Measurements from ENCODE around the gene OR51B2. TPM values are rescaled to one million over a fixed set of nuclear protein-coding genes. Genes with fewer than 3 reads are reported as not detected.

Gene OR51B2
- total and polyA plus RNA-seq, 2 of the 13 experiments (the other 11 are each of a cell fraction or from before 2014, with no cell fraction given) = not detected

DNA sequence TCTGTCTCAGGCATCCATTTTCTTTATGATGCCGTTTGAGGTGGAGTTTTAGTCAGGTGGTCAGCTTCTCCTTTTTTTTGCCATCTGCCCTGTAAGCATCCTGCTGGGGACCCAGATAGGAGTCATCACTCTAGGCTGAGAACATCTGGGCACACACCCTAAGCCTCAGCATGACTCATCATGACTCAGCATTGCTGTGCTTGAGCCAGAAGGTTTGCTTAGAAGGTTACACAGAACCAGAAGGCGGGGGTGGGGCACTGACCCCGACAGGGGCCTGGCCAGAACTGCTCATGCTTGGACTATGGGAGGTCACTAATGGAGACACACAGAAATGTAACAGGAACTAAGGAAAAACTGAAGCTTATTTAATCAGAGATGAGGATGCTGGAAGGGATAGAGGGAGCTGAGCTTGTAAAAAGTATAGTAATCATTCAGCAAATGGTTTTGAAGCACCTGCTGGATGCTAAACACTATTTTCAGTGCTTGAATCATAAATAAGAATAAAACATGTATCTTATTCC is 43.5 kb downstream of the OR51B2 start (continued):
- TF ChIP-seq, protein P1, sequence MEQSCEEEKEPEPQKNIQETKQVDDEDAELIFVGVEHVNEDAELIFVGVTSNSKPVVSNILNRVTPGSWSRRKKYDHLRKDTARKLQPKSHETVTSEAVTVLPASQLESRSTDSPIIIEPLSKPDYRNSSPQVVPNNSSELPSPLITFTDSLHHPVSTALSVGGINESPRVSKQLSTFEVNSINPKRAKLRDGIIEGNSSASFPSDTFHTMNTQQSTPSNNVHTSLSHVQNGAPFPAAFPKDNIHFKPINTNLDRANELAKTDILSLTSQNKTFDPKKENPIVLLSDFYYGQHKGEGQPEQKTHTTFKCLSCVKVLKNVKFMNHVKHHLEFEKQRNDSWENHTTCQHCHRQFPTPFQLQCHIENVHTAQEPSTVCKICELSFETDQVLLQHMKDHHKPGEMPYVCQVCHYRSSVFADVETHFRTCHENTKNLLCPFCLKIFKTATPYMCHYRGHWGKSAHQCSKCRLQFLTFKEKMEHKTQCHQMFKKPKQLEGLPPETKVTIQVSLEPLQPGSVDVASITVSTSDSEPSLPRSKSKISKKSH (CRISPR knock-in tag; IDR thresholded peaks at IDR 0.05; ENCODE audit: borderline replicate concordance) = no peak
- no peak for TF ChIP-seq MTA1 (CRISPR knock-in tag; IDR thresholded peaks at IDR 0.05; ENCODE audit: borderline replicate concordance)
- TF ChIP-seq, protein P2, sequence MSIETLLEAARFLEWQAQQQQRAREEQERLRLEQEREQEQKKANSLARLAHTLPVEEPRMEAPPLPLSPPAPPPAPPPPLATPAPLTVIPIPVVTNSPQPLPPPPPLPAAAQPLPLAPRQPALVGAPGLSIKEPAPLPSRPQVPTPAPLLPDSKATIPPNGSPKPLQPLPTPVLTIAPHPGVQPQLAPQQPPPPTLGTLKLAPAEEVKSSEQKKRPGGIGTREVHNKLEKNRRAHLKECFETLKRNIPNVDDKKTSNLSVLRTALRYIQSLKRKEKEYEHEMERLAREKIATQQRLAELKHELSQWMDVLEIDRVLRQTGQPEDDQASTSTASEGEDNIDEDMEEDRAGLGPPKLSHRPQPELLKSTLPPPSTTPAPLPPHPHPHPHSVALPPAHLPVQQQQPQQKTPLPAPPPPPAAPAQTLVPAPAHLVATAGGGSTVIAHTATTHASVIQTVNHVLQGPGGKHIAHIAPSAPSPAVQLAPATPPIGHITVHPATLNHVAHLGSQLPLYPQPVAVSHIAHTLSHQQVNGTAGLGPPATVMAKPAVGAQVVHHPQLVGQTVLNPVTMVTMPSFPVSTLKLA (IDR thresholded peaks at IDR 0.05) = no peak

- no peaks in the 10 kb centered on the region for H4K20me1 ChIP-seq (ENCODE audit: insufficient read depth, low read length)
- H3K9me3 ChIP-seq (ENCODE audit: low read length) = no peaks in the 10 kb centered on the region
- H3K27me3 ChIP-seq (ENCODE audit: control insufficient read depth in 1 of 2, insufficient read depth in 2 of 2, low read length in 2 of 2) = no peaks in the 10 kb centered on the region
- no peak overlapping the region for H3K9ac ChIP-seq (ENCODE audit: insufficient read depth, low read depth, low read length)
- no peak for DNase-seq (ENCODE audit: low spot score)
- POLR2A ChIA-PET = no interaction called here
- FAIRE-seq = no peak
- H2AFZ ChIP-seq (ENCODE audit: low read length) = no peak overlapping the region
- ATAC-seq = no peak
- H3K27ac ChIP-seq (ENCODE audit: extremely low read length, insufficient read depth, low read length) = no peak overlapping the region
- H3K4me1 ChIP-seq (ENCODE audit: insufficient read depth, low read length) = no peaks in the 10 kb centered on the region
- no peaks in the 10 kb centered on the region for H3K79me2 ChIP-seq (ENCODE audit: insufficient read depth, low read length)
- H3K36me3 ChIP-seq (replicated peaks in 1 of 2; ENCODE audit: control insufficient read depth in 1 of 2, insufficient read depth in 2 of 2, low read length in 2 of 2) = no peaks in the 10 kb centered on the region
- no TSS peak for BruUV-seq (replicated peaks)
- in situ Hi-C loops (cut with HindIII; ENCODE audit: extremely low pct_ligation_motif_present, low pct_unique_long_range_greater_than_20kb) (no loop called here), intact Hi-C loops (cut with micrococcal nuclease; ENCODE audit: unreplicated experiment) (no loop called here)
- H3K4me2 ChIP-seq (ENCODE audit: low read depth, low read length) = no peak overlapping the region
- CTCF ChIA-PET (ENCODE audit: low intra/inter-chr PET ratio, low total read pairs) = no interaction called here
- no peak overlapping the region for H3K4me3 ChIP-seq (replicated peaks in 1 of 3; ENCODE audit: insufficient read depth in 1 of 3, low read depth in 2 of 3, low read length in 3 of 3)
- WGBS (ENCODE audit: low lambda C conversion rate) = 21% methylated on average over 4 of the region's 4 CpGs
- TF ChIP-seq MXD4 (CRISPR knock-in tag; IDR thresholded peaks at IDR 0.05) (no peak), SP1 (IDR thresholded peaks at IDR 0.05) (no peak), SP1 (CRISPR knock-in tag; IDR thresholded peaks at IDR 0.05) (no peak), RELA (CRISPR knock-in tag; IDR thresholded peaks at IDR 0.05) (no peak), ZNF670 (CRISPR knock-in tag; IDR thresholded peaks at IDR 0.05; ENCODE audit: borderline replicate concordance) (no peak), HDAC6 (IDR thresholded peaks at IDR 0.05; ENCODE audit: low read depth, low read length) (no peak), ZNF75D (CRISPR knock-in tag; IDR thresholded peaks at IDR 0.05; ENCODE audit: borderline replicate concordance) (no peak), RBFOX2 (IDR thresholded peaks at IDR 0.05; ENCODE audit: low read depth, low read length) (no peak), ZNF878 (CRISPR knock-in tag; IDR thresholded peaks at IDR 0.05) (no peak), ZNF598 (CRISPR knock-in tag; IDR thresholded peaks at IDR 0.05; ENCODE audit: borderline replicate concordance) (no peak), MLLT10 (CRISPR knock-in tag; IDR thresholded peaks at IDR 0.05) (no peak), KLF11 (CRISPR knock-in tag; IDR thresholded peaks at IDR 0.05) (no peak), TSC22D2 (CRISPR knock-in tag; IDR thresholded peaks at IDR 0.05; ENCODE audit: borderline replicate concordance) (no peak), NFRKB (IDR thresholded peaks at IDR 0.05) (no peak)
- TF ChIP-seq, protein P3, sequence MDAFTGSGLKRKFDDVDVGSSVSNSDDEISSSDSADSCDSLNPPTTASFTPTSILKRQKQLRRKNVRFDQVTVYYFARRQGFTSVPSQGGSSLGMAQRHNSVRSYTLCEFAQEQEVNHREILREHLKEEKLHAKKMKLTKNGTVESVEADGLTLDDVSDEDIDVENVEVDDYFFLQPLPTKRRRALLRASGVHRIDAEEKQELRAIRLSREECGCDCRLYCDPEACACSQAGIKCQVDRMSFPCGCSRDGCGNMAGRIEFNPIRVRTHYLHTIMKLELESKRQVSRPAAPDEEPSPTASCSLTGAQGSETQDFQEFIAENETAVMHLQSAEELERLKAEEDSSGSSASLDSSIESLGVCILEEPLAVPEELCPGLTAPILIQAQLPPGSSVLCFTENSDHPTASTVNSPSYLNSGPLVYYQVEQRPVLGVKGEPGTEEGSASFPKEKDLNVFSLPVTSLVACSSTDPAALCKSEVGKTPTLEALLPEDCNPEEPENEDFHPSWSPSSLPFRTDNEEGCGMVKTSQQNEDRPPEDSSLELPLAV (CRISPR knock-in tag; conservative IDR thresholded peaks at IDR 0.05; ENCODE audit: low read depth) = no peak
- TF ChIP-seq, protein P4, sequence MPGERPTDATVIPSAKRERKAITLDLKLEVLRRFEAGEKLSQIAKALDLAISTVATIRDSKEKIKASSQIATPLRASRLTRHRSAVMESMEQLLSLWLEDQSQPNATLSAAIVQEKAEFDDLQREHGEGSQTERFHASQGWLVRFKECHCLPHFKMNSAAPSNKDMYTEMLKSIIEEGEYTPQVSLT (CRISPR knock-in tag; IDR thresholded peaks at IDR 0.05; ENCODE audit: borderline replicate concordance, low read depth) = no peak
These were observed 44.5 kb downstream of the OR51B2 start for GRCh38 chr11:5279471-5280090.

All from HepG2 (cell line).